ENCODE results near the gene TNFAIP1.
A peak's percentile ranks its signal among the peaks of the same experiment; 100 is the strongest.

Gene TNFAIP1

DNA sequence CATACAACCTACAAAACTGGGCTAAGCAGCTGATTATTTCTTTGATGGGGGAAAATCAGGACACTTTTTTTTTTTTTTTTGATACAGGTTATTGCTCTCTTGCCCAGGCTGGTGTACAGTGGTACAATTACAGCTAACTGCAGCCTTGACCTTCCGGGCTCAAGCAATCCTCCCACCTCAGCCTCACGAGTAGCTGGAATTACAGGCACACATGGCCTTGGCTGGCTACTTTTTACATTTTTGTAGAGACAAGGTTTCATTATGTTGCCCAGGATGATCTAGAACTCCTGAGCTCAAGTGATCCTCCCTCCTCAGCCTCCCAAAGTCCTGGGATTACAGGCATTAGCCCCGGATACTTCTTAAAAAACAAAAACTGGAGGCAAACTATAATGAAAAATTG, 37.1 kb upstream of the TNFAIP1 start:
- no peak overlapping the region for H3K4me3 ChIP-seq (ENCODE audit: low read length)
- no peak for DNase-seq (ENCODE audit: low read depth)
- TF ChIP-seq, protein P1, sequence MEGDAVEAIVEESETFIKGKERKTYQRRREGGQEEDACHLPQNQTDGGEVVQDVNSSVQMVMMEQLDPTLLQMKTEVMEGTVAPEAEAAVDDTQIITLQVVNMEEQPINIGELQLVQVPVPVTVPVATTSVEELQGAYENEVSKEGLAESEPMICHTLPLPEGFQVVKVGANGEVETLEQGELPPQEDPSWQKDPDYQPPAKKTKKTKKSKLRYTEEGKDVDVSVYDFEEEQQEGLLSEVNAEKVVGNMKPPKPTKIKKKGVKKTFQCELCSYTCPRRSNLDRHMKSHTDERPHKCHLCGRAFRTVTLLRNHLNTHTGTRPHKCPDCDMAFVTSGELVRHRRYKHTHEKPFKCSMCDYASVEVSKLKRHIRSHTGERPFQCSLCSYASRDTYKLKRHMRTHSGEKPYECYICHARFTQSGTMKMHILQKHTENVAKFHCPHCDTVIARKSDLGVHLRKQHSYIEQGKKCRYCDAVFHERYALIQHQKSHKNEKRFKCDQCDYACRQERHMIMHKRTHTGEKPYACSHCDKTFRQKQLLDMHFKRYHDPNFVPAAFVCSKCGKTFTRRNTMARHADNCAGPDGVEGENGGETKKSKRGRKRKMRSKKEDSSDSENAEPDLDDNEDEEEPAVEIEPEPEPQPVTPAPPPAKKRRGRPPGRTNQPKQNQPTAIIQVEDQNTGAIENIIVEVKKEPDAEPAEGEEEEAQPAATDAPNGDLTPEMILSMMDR (conservative IDR thresholded peaks at IDR 0.05; ENCODE audit: low read length) = no peak

DNA sequence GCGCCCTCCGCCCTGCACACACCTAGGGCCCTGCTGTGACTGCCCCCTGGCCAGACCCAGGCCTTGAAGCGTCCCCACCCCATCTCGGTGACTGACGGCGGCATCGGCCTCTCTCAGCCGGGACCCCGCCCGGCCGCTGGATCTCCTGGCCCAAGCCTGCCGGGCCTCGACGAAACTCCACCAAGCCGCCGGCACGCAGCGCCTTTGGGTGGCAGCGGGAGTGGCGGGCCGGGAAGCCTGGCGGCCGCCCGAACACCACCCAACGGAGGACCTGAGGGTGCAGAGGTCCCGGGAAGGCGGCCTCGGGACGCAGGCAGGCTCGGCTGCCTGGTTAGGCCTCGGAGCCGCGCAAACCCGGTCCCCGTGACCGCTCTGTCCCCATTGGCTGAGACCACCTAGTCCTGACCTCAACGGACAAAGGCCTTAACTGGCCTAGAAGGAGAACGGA, 28.6 kb upstream of the TNFAIP1 start:
- H3K4me3 ChIP-seq (ENCODE audit: low read length) = no peak overlapping the region
- TF ChIP-seq, protein P1 (conservative IDR thresholded peaks at IDR 0.05; ENCODE audit: low read length) = no peak
- DNase-seq (ENCODE audit: low read depth) = no peak

DNA sequence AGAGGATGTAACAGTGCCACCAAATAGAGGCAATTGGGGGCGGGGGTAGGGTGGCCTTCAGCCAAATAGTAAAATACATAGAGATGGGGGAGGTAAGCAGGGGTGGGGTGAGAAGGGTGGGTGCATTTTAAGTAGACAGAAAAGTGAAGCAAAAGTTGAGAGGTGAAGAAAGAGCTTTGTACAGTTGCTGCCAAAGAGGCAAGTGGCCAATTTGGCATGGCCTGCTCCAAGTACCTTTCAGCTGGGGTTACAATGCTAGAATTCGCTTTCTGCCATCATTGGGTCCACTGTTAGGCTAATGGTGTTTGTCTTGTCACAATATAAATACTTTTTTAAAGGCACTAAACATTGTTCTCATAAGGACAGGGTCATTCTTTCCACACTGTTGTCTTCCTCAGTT, 21.7 kb upstream of the TNFAIP1 start:
- H3K4me3 ChIP-seq (ENCODE audit: low read length) = no peak overlapping the region
- no peak for DNase-seq (ENCODE audit: low read depth)
- TF ChIP-seq, protein P1 (conservative IDR thresholded peaks at IDR 0.05; ENCODE audit: low read length) = no peak

DNA sequence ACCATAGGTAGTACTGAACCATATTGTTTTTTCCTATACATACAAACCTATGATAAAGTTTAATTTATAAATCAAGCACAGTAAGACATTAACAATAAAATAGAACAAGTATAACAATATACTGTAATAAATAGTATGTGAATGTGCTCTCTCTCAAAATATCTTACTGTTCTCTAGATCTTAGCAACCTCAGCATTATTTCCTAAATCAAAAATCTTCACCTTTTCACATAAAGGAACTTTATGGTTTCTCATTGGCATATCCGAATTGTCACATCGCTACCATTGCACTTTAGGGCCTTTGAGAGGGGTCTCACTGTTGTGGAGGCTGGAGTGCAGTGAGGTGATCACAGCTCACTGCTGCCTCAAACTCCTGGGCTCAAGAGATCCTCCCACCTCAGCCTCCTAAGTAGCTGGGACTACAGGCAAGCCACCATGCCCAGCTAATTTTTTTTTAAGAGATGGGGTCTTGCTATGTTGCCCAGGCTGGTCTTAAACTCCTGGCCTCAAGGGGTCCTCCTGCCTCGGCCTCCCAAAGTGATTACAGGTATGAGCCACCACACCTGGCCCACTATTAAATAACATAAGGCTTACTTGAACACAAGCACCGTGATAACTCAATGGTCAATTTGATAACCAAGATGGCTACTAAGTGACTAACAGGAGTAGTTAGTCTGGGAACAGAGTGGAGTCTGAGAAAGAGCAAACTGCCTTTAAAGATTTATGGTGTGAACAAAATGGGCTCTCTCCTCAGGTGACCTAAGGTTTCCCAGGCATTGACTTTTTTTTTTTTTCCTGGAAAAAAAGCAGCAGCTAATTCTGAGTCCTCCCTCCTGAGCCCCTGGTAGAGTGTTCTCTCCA, 19.5 kb upstream of the TNFAIP1 start:
- TF ChIP-seq, protein P1 (conservative IDR thresholded peaks at IDR 0.05; ENCODE audit: low read length) = no peak
- H3K4me3 ChIP-seq (ENCODE audit: low read length) = no peak overlapping the region
- DNase-seq (ENCODE audit: low read depth) = no peak

DNA sequence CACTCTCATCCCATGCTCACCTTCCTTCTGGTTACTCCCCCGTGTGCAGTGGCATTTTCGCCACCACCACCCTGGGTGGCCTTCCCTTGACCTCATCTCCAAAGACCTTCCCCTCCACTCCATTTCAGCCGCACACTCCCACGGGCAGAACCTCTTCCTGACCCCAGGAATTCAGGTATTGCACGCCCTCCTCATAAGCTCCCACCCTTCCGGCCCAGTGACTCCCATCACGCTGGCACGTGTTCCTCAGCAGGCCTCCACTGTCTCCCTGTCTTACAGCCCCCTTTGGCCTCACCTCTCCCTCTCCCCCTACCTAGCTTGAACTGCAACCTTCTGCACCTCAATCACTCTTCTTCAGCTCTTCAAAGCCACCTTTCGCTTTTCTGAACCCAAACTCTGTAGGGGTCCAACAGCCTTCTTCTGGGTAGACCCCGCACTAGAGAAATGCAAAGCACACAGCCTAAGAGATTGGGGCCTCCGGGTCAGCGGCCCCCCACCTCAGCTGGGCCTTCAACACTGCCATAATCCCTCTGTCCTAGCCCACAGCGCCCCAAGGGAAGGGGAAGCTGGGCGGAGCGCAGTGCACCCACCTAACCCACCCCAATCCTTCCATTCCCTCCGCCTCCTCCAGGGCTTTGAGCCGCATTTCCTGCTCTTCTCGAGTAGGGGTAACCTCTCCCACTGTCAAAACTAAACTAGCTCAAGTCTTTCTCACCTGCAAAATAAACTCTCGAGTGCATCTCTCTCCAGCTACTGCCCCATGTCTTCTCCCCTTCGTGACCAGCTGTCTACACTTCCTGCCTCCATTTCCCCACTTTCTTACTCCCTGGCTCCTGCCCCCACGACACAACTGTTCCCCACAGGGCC, 18.2 kb upstream of the TNFAIP1 start:
- TF ChIP-seq, protein P1 (conservative IDR thresholded peaks at IDR 0.05; ENCODE audit: low read length) = no peak
- no peak overlapping the region for H3K4me3 ChIP-seq (ENCODE audit: low read length)

DNA sequence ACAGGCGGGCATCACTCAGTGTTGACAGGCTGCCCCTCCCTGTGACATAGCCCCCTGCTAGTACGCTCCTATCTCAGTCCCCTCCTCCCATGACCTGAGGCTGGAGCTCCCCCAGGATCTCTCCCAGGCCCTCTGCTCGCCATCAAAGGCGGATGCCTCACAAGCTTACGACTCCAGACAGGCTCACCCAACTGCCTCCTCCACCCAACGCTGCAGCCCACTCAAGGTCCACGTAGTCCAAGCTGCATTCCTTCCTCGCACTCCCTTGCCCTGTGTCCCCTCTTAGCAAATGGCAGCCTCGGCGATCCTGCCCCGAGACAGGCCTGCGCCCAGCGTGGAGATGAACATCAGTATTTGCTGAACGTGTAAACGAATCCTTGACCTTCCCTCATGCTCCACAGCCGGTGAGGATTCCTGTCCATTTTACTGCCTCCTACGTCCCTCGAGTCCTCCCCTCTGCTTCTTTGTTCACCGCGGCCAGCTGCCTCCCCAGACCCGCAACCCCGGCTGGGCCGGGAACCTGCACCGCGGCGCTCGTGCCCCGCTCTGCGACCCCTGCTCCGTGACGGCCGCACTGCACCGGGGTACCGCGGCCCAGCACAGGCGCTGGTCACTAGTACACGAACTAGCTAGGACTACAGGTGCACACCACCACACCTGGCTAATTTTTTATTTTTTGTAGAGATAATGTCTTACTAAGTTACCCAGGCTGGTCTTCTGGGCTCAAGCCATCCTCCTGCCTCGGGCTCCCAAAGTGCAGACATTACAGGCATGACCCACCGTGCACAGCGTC, 17.4 kb upstream of the TNFAIP1 start:
- no peak for DNase-seq (ENCODE audit: low read depth)
- H3K4me3 ChIP-seq (ENCODE audit: low read length) = peak overlapping the region; percentile 80
- TF ChIP-seq, protein P1 (conservative IDR thresholded peaks at IDR 0.05; ENCODE audit: low read length) = no peak

More for the DNA sequence above, 18.2 kb upstream of the TNFAIP1 start:
- DNase-seq (ENCODE audit: low read depth) = no peak

All from AG10803 (cell line).